ENCODE results near the gene XBP1. TPM values are rescaled to one million over a fixed set of nuclear protein-coding genes. Genes with fewer than 3 reads are reported as not detected.

Gene XBP1
- total and polyA plus RNA-seq, 2 of the 4 experiments (the other 2 are of a cell fraction): 95.0 to 223 TPM

DNA sequence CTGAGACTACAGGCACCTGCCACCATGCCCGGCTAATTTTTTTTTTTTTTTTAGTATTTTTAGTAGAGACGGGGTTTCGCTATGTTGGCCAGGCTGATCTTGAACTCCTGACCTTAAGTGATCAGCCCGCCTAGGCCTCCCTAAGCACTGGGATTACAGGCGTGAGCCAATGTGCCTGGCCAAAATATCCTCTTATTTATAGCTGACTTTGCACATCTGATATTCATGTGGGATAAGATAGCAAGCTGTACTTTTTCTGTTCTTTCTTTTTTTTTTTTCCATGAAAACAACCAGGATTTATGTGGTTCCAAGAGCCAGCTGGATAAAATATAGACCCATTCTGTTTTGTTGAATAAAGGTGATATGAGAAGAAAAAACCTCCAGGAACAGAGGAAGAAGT is 12.1 kb upstream of the XBP1 start:
- Histone ChIP-seq H3K36me3 (ENCODE audit: control insufficient read depth, insufficient read depth, low read length) (peaks cover 2% of the 10 kb centered on the region; the same call in 1 of the 2 replicates), H2AK5ac (ENCODE audit: low read depth, low read length) (no peak overlapping the region), H2BK120ac (ENCODE audit: low read depth, low read length) (no peak overlapping the region), H4K20me1 (ENCODE audit: insufficient read depth, low read length) (no peaks in the 10 kb centered on the region), H3K4me3 (ENCODE audit: insufficient read depth, low read depth, low read length) (no peak overlapping the region), H3K27ac (ENCODE audit: insufficient read depth, low read length) (no peak overlapping the region), H2BK5ac (ENCODE audit: low read depth, low read length, poor library complexity, severe bottlenecking) (no peak overlapping the region), H2AFZ (replicated peaks; ENCODE audit: low read length, poor library complexity) (no peak overlapping the region), H3K79me1 (ENCODE audit: low read depth in 1 of 2, low read length in 2 of 2) (peaks cover 0 to 4% of the 10 kb centered on the region in 2 experiments; a peak in 2 of 4 replicates), H2AK9ac (replicated peaks; ENCODE audit: low read depth, low read length, poor library complexity) (no peak overlapping the region), H3K14ac (replicated peaks; ENCODE audit: low read depth, low read length) (no peak overlapping the region), H3K18ac (ENCODE audit: low read depth, low read length) (no peak overlapping the region), H3K4me2 (ENCODE audit: low read depth, low read length) (no peak overlapping the region), H3K23ac (ENCODE audit: low read depth, low read length) (no peak overlapping the region), H3K27me3 (ENCODE audit: control insufficient read depth, insufficient read depth, low read length) (no peaks in the 10 kb centered on the region), H4K5ac (ENCODE audit: low read depth, low read length) (no peak overlapping the region), H2BK20ac (ENCODE audit: low read depth, low read length) (no peak overlapping the region), H3K9me3 (ENCODE audit: control insufficient read depth, insufficient read depth, low read length) (no peaks in the 10 kb centered on the region), H3K56ac (ENCODE audit: extremely low read depth, insufficient read depth, low read length) (no peak overlapping the region), H3K9me1 (ENCODE audit: insufficient read depth, low read length) (peaks cover 5% of the 10 kb centered on the region; the same call in 1 of the 2 replicates), H3K4me1 (ENCODE audit: control insufficient read depth, insufficient read depth, low read length) (peaks cover 2% of the 10 kb centered on the region; the same call in 1 of the 2 replicates), H3K4ac (ENCODE audit: low read depth, low read length) (no peak overlapping the region), H4K91ac (ENCODE audit: insufficient read depth, low read depth, low read length) (no peak overlapping the region), H4K8ac (ENCODE audit: low read depth in 2 of 2, low read length in 2 of 2) (no peak overlapping the region), H3K9ac (ENCODE audit: low read depth, low read length) (no peak overlapping the region), H2BK15ac (ENCODE audit: low read depth, low read length) (no peak overlapping the region)
- intact Hi-C loops (cut with micrococcal nuclease) (no loop called here), in situ Hi-C loops (cut with MboI; ENCODE audit: low sequenced_read_pairs) (no loop called here), dilution Hi-C loops (cut with HindIII; ENCODE audit: low sequenced_read_pairs, unreplicated experiment) (no loop called here)
- no TSS peak for BruUV-seq (replicated peaks)
- DNase-seq (no peak), ATAC-seq (ENCODE audit: low read depth) (no peak)
- peak; percentile 81 for TF ChIP-seq MAFK (IDR thresholded peaks at IDR 0.05; ENCODE audit: low read depth, low read length)
- TF ChIP-seq CHD1 (IDR thresholded peaks at IDR 0.05; ENCODE audit: low read depth, low read length): no peak
- POLR2A ChIA-PET (ENCODE audit: unreplicated experiment): interaction anchor here (0.7 kb wide), 1 partner anchor 9 kb away, joined by 6 read pairs; no protein-coding TSS in a partner anchor
- WGBS, 2 experiments (ENCODE audit: extremely low coverage in 2 of 2, insufficient read length in 1 of 2): 82% methylated on average over 3 of the region's 5 CpGs; no CpG with 5 or more reads in 1 of the 2 experiments
- CTCF ChIA-PET: interaction anchor here (0.6 to 0.7 kb wide), 3 partner anchors 34 to 242 kb away, joined by 3 to 4 read pairs (median 3); no protein-coding TSS in a partner anchor
